Measurements from ENCODE around the gene CCDC60.

Gene CCDC60

GRCh38 chr12:119459481-119459880 lies 125.0 kb downstream of the CCDC60 start:
- ATAC-seq (ENCODE audit: low read depth), result no peak
- no peaks in the 10 kb centered on the region for H3K4me1 Mint-ChIP-seq
- H3K36me3 Mint-ChIP-seq, result peaks cover 2% of the 10 kb centered on the region
- H3K27ac Mint-ChIP-seq, result no peak overlapping the region
- H3K27me3 Mint-ChIP-seq, result peaks cover 7% of the 10 kb centered on the region
- peaks cover 10% of the 10 kb centered on the region for H3K9me3 Mint-ChIP-seq
- DNase-seq (ENCODE audit: low spot score in 2 of 2), result no peak
- H3K4me3 Mint-ChIP-seq, result no peak overlapping the region

- peaks cover 2% of the 10 kb centered on the region for H3K36me3 Mint-ChIP-seq
- peaks cover 5% of the 10 kb centered on the region for H3K9me3 Mint-ChIP-seq
Measured at GRCh38 chr12:119460876-119461275, 126.3 kb downstream of the CCDC60 start.

GRCh38 chr12:119461636-119462214 lies 127.2 kb downstream of the CCDC60 start:
- DNase-seq (ENCODE audit: low spot score in 2 of 2), result no peak
- ATAC-seq (ENCODE audit: low read depth), result no peak
- H3K4me3 Mint-ChIP-seq, result no peak overlapping the region
- peaks cover 8% of the 10 kb centered on the region for H3K9me3 Mint-ChIP-seq
- no peak overlapping the region for H3K27ac Mint-ChIP-seq
- peaks cover 2% of the 10 kb centered on the region for H3K36me3 Mint-ChIP-seq
- no peaks in the 10 kb centered on the region for H3K4me1 Mint-ChIP-seq
- peaks cover 7% of the 10 kb centered on the region for H3K27me3 Mint-ChIP-seq

More at GRCh38 chr12:119460876-119461275, 126.3 kb downstream of the CCDC60 start:
- no peaks in the 10 kb centered on the region for H3K4me1 Mint-ChIP-seq
- no peak overlapping the region for H3K4me3 Mint-ChIP-seq
- no peak for ATAC-seq (ENCODE audit: low read depth)
- no peak overlapping the region for H3K27ac Mint-ChIP-seq
- H3K27me3 Mint-ChIP-seq, result peaks cover 6% of the 10 kb centered on the region
- DNase-seq (ENCODE audit: low spot score in 2 of 2), result no peak

GRCh38 chr12:119463211-119463926 lies 128.8 kb downstream of the CCDC60 start:
- Mint-ChIP-seq H3K36me3 (peaks cover 2% of the 10 kb centered on the region), H3K4me3 (no peak overlapping the region), H3K4me1 (no peaks in the 10 kb centered on the region), H3K27me3 (peaks cover 6% of the 10 kb centered on the region), H3K27ac (no peak overlapping the region), H3K9me3 (peaks cover 7% of the 10 kb centered on the region)
- DNase-seq (ENCODE audit: low spot score in 2 of 2) (no peak), ATAC-seq (ENCODE audit: low read depth) (no peak)

GRCh38 chr12:119468296-119468695 lies 133.8 kb downstream of the CCDC60 start:
- H3K4me3 Mint-ChIP-seq, result no peak overlapping the region
- peaks cover 4% of the 10 kb centered on the region for H3K27me3 Mint-ChIP-seq
- no peak overlapping the region for H3K27ac Mint-ChIP-seq
- ATAC-seq (ENCODE audit: low read depth), result no peak
- H3K36me3 Mint-ChIP-seq, result no peaks in the 10 kb centered on the region
- no peaks in the 10 kb centered on the region for H3K4me1 Mint-ChIP-seq
- no peak for DNase-seq (ENCODE audit: low spot score in 2 of 2)
- peaks cover 3% of the 10 kb centered on the region for H3K9me3 Mint-ChIP-seq

- Mint-ChIP-seq H3K27me3 (peaks cover 3% of the 10 kb centered on the region), H3K4me3 (no peak overlapping the region)
Measured at GRCh38 chr12:119475650-119476049, 141.1 kb downstream of the CCDC60 start.

GRCh38 chr12:119476951-119477350 lies 142.4 kb downstream of the CCDC60 start:
- Mint-ChIP-seq H3K27ac (no peak overlapping the region), H3K4me3 (no peak overlapping the region), H3K36me3 (no peaks in the 10 kb centered on the region), H3K9me3 (peaks cover 5% of the 10 kb centered on the region), H3K27me3 (peaks cover 3% of the 10 kb centered on the region), H3K4me1 (no peaks in the 10 kb centered on the region)
- DNase-seq (ENCODE audit: low spot score in 2 of 2) (no peak), ATAC-seq (ENCODE audit: low read depth) (no peak)

More at GRCh38 chr12:119475650-119476049, 141.1 kb downstream of the CCDC60 start:
- no peak for ATAC-seq (ENCODE audit: low read depth)
- Mint-ChIP-seq H3K9me3 (peaks cover 5% of the 10 kb centered on the region), H3K36me3 (no peaks in the 10 kb centered on the region), H3K27ac (no peak overlapping the region), H3K4me1 (no peaks in the 10 kb centered on the region)
- DNase-seq (ENCODE audit: low spot score in 2 of 2), result no peak

GRCh38 chr12:119479121-119479561 lies 144.6 kb downstream of the CCDC60 start:
- H3K27me3 Mint-ChIP-seq, result peaks cover 1% of the 10 kb centered on the region
- DNase-seq (ENCODE audit: low spot score in 2 of 2) (no peak), ATAC-seq (ENCODE audit: low read depth) (no peak)
- peaks cover 5% of the 10 kb centered on the region for H3K9me3 Mint-ChIP-seq
- H3K4me3 Mint-ChIP-seq, result no peak overlapping the region
- no peaks in the 10 kb centered on the region for H3K36me3 Mint-ChIP-seq
- no peak overlapping the region for H3K27ac Mint-ChIP-seq
- no peaks in the 10 kb centered on the region for H3K4me1 Mint-ChIP-seq

- Mint-ChIP-seq H3K36me3 (no peaks in the 10 kb centered on the region), H3K27me3 (peaks cover 3% of the 10 kb centered on the region), H3K4me1 (no peaks in the 10 kb centered on the region), H3K27ac (no peak overlapping the region), H3K9me3 (peaks cover 5% of the 10 kb centered on the region), H3K4me3 (no peak overlapping the region)
- DNase-seq (ENCODE audit: low spot score in 2 of 2) (no peak), ATAC-seq (ENCODE audit: low read depth) (no peak)
Measured at GRCh38 chr12:119480551-119480950, 146.0 kb downstream of the CCDC60 start.

- ATAC-seq (ENCODE audit: low read depth) (no peak), DNase-seq (ENCODE audit: low spot score in 2 of 2) (no peak)
- Mint-ChIP-seq H3K4me1 (no peaks in the 10 kb centered on the region), H3K36me3 (no peaks in the 10 kb centered on the region), H3K27ac (no peak overlapping the region), H3K9me3 (no peaks in the 10 kb centered on the region), H3K27me3 (peaks cover 11% of the 10 kb centered on the region), H3K4me3 (no peak overlapping the region)
Measured at GRCh38 chr12:119486599-119487154, 152.1 kb downstream of the CCDC60 start.

GRCh38 chr12:119491814-119492213 lies 157.3 kb downstream of the CCDC60 start:
- Mint-ChIP-seq H3K4me1 (no peaks in the 10 kb centered on the region), H3K36me3 (no peaks in the 10 kb centered on the region), H3K27ac (no peak overlapping the region), H3K27me3 (peaks cover 14% of the 10 kb centered on the region), H3K4me3 (no peak overlapping the region), H3K9me3 (no peaks in the 10 kb centered on the region)
- DNase-seq (ENCODE audit: low spot score in 2 of 2) (no peak), ATAC-seq (ENCODE audit: low read depth) (no peak)

- no peak overlapping the region for H3K4me3 Mint-ChIP-seq
- no peaks in the 10 kb centered on the region for H3K9me3 Mint-ChIP-seq
- H3K27me3 Mint-ChIP-seq, result peaks cover 6% of the 10 kb centered on the region
- no peak for DNase-seq (ENCODE audit: low spot score in 2 of 2)
- H3K4me1 Mint-ChIP-seq, result no peaks in the 10 kb centered on the region
- H3K27ac Mint-ChIP-seq, result no peak overlapping the region
- ATAC-seq (ENCODE audit: low read depth), result no peak
- H3K36me3 Mint-ChIP-seq, result no peaks in the 10 kb centered on the region
Measured at GRCh38 chr12:119500209-119500608, 165.7 kb downstream of the CCDC60 start.

GRCh38 chr12:119501052-119501451 lies 166.5 kb downstream of the CCDC60 start:
- Mint-ChIP-seq H3K27me3 (peaks cover 2% of the 10 kb centered on the region), H3K27ac (no peak overlapping the region), H3K36me3 (no peaks in the 10 kb centered on the region), H3K9me3 (no peaks in the 10 kb centered on the region), H3K4me3 (no peak overlapping the region), H3K4me1 (no peaks in the 10 kb centered on the region)
- ATAC-seq (ENCODE audit: low read depth), result no peak
- DNase-seq (ENCODE audit: low spot score in 2 of 2), result no peak

GRCh38 chr12:119505001-119505400 lies 170.5 kb downstream of the CCDC60 start:
- H3K27me3 Mint-ChIP-seq, result peaks cover 4% of the 10 kb centered on the region
- H3K9me3 Mint-ChIP-seq, result no peaks in the 10 kb centered on the region
- H3K36me3 Mint-ChIP-seq, result no peaks in the 10 kb centered on the region
- DNase-seq (ENCODE audit: low spot score in 2 of 2), result no peak
- ATAC-seq (ENCODE audit: low read depth), result no peak
- no peak overlapping the region for H3K27ac Mint-ChIP-seq
- no peak overlapping the region for H3K4me3 Mint-ChIP-seq
- H3K4me1 Mint-ChIP-seq, result no peaks in the 10 kb centered on the region

All from memory B cell (primary cell).